ENCODE measurements around the gene THRAP3. TPM values are rescaled to one million over a fixed set of nuclear protein-coding genes. Genes with fewer than 3 reads are reported as not detected.

Gene THRAP3
- total RNA-seq, 1 experiment from 2014 or later: 143 TPM

- BruUV-seq (replicated peaks): no TSS peak
- Histone ChIP-seq H2AFZ (no peak overlapping the region), H3K4me2 (peak overlapping the region; percentile 67), H4K20me1 (ENCODE audit: insufficient read depth) (no peaks in the 10 kb centered on the region), H3K27ac (peak overlapping the region; percentile 89), H3K79me2 (ENCODE audit: low read depth) (peaks cover 19% of the 10 kb centered on the region), H3F3A (ENCODE audit: insufficient read depth, low read depth) (peaks cover 75% of the 10 kb centered on the region), H3K9me3 (ENCODE audit: insufficient read depth, low read depth) (no peaks in the 10 kb centered on the region), H3K27me3 (ENCODE audit: insufficient read depth, low read depth) (no peaks in the 10 kb centered on the region), H3K4me3 (no peak overlapping the region), H3K4me1 (replicated peaks; ENCODE audit: insufficient read depth) (peaks cover 32% of the 10 kb centered on the region), H3K36me3 (ENCODE audit: low read depth) (peaks cover 33% of the 10 kb centered on the region), H3K9me2 (ENCODE audit: insufficient read depth) (no peaks in the 10 kb centered on the region)
- no peak for TF ChIP-seq CTCF (conservative IDR thresholded peaks at IDR 0.05)
- TF ChIP-seq EZH2 (IDR thresholded peaks at IDR 0.05; ENCODE audit: low read depth): no peak
- ChIA-PET CTCF (interaction anchor here (0.5 to 1.6 kb wide), 16 partner anchors 15 to 151 kb away, joined by 3 to 13 read pairs (median 6); partner anchors contain the start of genes THRAP3 and TRAPPC3), POLR2A (ENCODE audit: unreplicated experiment) (interaction anchor here (0.5 to 0.7 kb wide), 4 partner anchors 15 to 443 kb away, joined by 3 to 10 read pairs (median 6); partner anchors contain the start of gene TRAPPC3)
- peak in 1 of 2 experiments; percentile 60 for DNase-seq
- intact Hi-C loops (cut with micrococcal nuclease; ENCODE audit: unreplicated experiment): loop anchor here (2.0 to 10.0 kb wide), 2 partner anchors 84 to 120 kb away; partner anchors contain the start of gene STK40
Observed at GRCh38 chr1:36300526-36300925, 76.3 kb downstream of the THRAP3 start.

- TF ChIP-seq EZH2 (IDR thresholded peaks at IDR 0.05; ENCODE audit: low read depth) (no peak), CTCF (conservative IDR thresholded peaks at IDR 0.05) (no peak)
- Histone ChIP-seq H3K36me3 (ENCODE audit: low read depth) (peaks cover 31% of the 10 kb centered on the region), H3K9me2 (ENCODE audit: insufficient read depth) (no peaks in the 10 kb centered on the region), H3K27ac (peak overlapping the region; percentile 89), H3K79me2 (ENCODE audit: low read depth) (peaks cover 19% of the 10 kb centered on the region), H2AFZ (no peak overlapping the region), H3F3A (ENCODE audit: insufficient read depth, low read depth) (peaks cover 79% of the 10 kb centered on the region), H3K27me3 (ENCODE audit: insufficient read depth, low read depth) (no peaks in the 10 kb centered on the region), H3K4me1 (replicated peaks; ENCODE audit: insufficient read depth) (peaks cover 37% of the 10 kb centered on the region), H3K4me3 (no peak overlapping the region), H3K4me2 (peak overlapping the region; percentile 67), H3K9me3 (ENCODE audit: insufficient read depth, low read depth) (no peaks in the 10 kb centered on the region), H4K20me1 (ENCODE audit: insufficient read depth) (no peaks in the 10 kb centered on the region)
- POLR2A ChIA-PET (ENCODE audit: unreplicated experiment): no interaction called here
- CTCF ChIA-PET: interaction anchor here (1.2 to 1.6 kb wide), 2 partner anchors 49 to 152 kb away, joined by 5 to 10 read pairs; partner anchors contain the start of gene TRAPPC3
- BruUV-seq (replicated peaks): no TSS peak
- no peak for DNase-seq
- intact Hi-C loops (cut with micrococcal nuclease; ENCODE audit: unreplicated experiment): loop anchor here (2.0 to 10.0 kb wide), 2 partner anchors 84 to 120 kb away; partner anchors contain the start of gene STK40
Observed at GRCh38 chr1:36301220-36301619, 77.0 kb downstream of the THRAP3 start.

- no peak overlapping the region for H3K4me2 ChIP-seq
- H2AFZ ChIP-seq: no peak overlapping the region
- H3K9me3 ChIP-seq (ENCODE audit: insufficient read depth, low read depth): no peaks in the 10 kb centered on the region
- H3K4me3 ChIP-seq: no peak overlapping the region
- peaks cover 19% of the 10 kb centered on the region for H3K79me2 ChIP-seq (ENCODE audit: low read depth)
- no peaks in the 10 kb centered on the region for H3K9me2 ChIP-seq (ENCODE audit: insufficient read depth)
- ChIA-PET POLR2A (ENCODE audit: unreplicated experiment) (no interaction called here), CTCF (no interaction called here)
- no peaks in the 10 kb centered on the region for H3K27me3 ChIP-seq (ENCODE audit: insufficient read depth, low read depth)
- BruUV-seq (replicated peaks): no TSS peak
- H3K36me3 ChIP-seq (ENCODE audit: low read depth): peaks cover 24% of the 10 kb centered on the region
- no peak overlapping the region for H3K27ac ChIP-seq
- peaks cover 30% of the 10 kb centered on the region for H3K4me1 ChIP-seq (replicated peaks; ENCODE audit: insufficient read depth)
- H3F3A ChIP-seq (ENCODE audit: insufficient read depth, low read depth): peaks cover 64% of the 10 kb centered on the region
- intact Hi-C loops (cut with micrococcal nuclease; ENCODE audit: unreplicated experiment): loop anchor here (10.0 kb wide), 1 partner anchor 82 kb away; the partner anchor contains the start of gene STK40
- TF ChIP-seq EZH2 (IDR thresholded peaks at IDR 0.05; ENCODE audit: low read depth): no peak
- TF ChIP-seq CTCF (conservative IDR thresholded peaks at IDR 0.05): no peak
- DNase-seq: no peak
- no peaks in the 10 kb centered on the region for H4K20me1 ChIP-seq (ENCODE audit: insufficient read depth)
Observed at GRCh38 chr1:36303244-36303643, 79.0 kb downstream of the THRAP3 start.
